ENCODE data around the gene ST3GAL4. TPM values are rescaled to one million over a fixed set of nuclear protein-coding genes. Genes with fewer than 3 reads are reported as not detected.
"Not testable (repeated sequence)": the region's sequence is repeated elsewhere in the genome, so short reads cannot be mapped to it uniquely, and the experiment has no call there.

ST3GAL4 gene
- total RNA-seq, 1 donor from 2014 or later, result 8.8 TPM

DNA sequence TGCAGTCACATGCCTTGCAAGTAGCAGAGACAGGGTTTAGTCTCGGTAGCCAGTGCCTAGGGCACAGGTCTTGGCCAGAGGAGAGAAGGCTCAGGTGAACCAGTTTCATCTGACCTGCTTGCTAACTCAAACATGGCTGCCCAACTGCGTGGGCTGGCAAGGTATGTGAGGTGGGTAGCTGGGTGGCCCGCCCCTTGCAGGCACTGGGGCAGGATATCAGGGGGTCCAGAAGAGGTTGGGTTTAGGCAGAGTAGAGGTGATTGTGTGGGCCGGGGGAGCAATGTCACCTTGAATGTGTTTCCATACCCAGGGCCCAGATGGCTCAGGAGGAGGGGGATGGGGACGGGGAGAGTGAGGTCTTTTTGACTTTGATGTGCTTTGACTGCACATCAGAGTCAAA is 37.7 kb downstream of the ST3GAL4 start:
- H3K4me3 Mint-ChIP-seq (ENCODE audit: low read depth), result no peak overlapping the region
- no peaks in the 10 kb centered on the region for H3K27me3 Mint-ChIP-seq
- H3K4me1 Mint-ChIP-seq (ENCODE audit: low read depth), result no peaks in the 10 kb centered on the region
- no peaks in the 10 kb centered on the region for H3K36me3 Mint-ChIP-seq (ENCODE audit: insufficient read depth)
- no peak overlapping the region for H3K27ac Mint-ChIP-seq
- TF ChIP-seq CTCF (IDR thresholded peaks at IDR 0.05; ENCODE audit: unreplicated experiment), result no peak
- no peaks in the 10 kb centered on the region for H3K9me3 Mint-ChIP-seq (ENCODE audit: low read depth)
- no peak for DNase-seq (ENCODE audit: low spot score, unreplicated experiment)

- no peak for DNase-seq (ENCODE audit: low spot score, unreplicated experiment)
- H3K4me1 Mint-ChIP-seq (ENCODE audit: low read depth), result no peaks in the 10 kb centered on the region
- no peaks in the 10 kb centered on the region for H3K36me3 Mint-ChIP-seq (ENCODE audit: insufficient read depth)
- no peaks in the 10 kb centered on the region for H3K9me3 Mint-ChIP-seq (ENCODE audit: low read depth)
- H3K27me3 Mint-ChIP-seq, result no peaks in the 10 kb centered on the region
- no peak for TF ChIP-seq CTCF (IDR thresholded peaks at IDR 0.05; ENCODE audit: unreplicated experiment)
- no peak overlapping the region for H3K4me3 Mint-ChIP-seq (ENCODE audit: low read depth)
- no peak overlapping the region for H3K27ac Mint-ChIP-seq
Measured at GRCh38 chr11:126394036-126394435, 38.5 kb downstream of the ST3GAL4 start.

DNA sequence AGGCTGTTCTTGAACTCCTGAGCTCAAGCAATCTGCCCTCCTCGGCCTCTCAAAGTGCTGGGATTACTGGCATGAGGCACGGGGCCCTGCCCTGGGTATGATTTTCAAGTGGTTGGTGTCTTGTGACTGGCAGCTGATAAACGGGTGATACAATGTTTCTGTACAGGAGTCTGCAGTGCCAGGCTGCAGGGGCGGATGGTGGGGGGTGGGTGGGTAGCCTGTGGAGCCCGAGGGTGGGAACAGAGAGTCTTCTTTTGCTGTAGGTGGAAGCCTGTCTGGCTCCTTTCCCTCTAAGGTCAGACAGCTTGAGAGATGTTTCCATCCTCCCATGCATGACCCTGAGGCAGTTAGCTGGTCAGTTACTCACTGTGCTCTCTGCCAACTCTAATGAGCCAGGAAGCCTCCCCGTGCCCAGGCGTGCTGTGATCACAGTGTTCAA is 39.2 kb downstream of the ST3GAL4 start:
- not testable (repeated sequence) for H3K4me3 Mint-ChIP-seq (ENCODE audit: low read depth); H3K27me3 Mint-ChIP-seq; H3K9me3 Mint-ChIP-seq (ENCODE audit: low read depth)

GRCh38 chr11:126395784-126396183 is 40.3 kb downstream of the ST3GAL4 start:
- H3K4me1 Mint-ChIP-seq (ENCODE audit: low read depth); H3K9me3 Mint-ChIP-seq (ENCODE audit: low read depth); H3K36me3 Mint-ChIP-seq (ENCODE audit: insufficient read depth); H3K4me3 Mint-ChIP-seq (ENCODE audit: low read depth); H3K27ac Mint-ChIP-seq; DNase-seq (ENCODE audit: low spot score, unreplicated experiment); H3K27me3 Mint-ChIP-seq: not testable (repeated sequence)

More for the DNA sequence above, 39.2 kb downstream of the ST3GAL4 start:
- not testable (repeated sequence) for H3K36me3 Mint-ChIP-seq (ENCODE audit: insufficient read depth); H3K27ac Mint-ChIP-seq; DNase-seq (ENCODE audit: low spot score, unreplicated experiment); H3K4me1 Mint-ChIP-seq (ENCODE audit: low read depth)

GRCh38 chr11:126396266-126396665 is 40.8 kb downstream of the ST3GAL4 start:
- H3K9me3 Mint-ChIP-seq (ENCODE audit: low read depth); H3K36me3 Mint-ChIP-seq (ENCODE audit: insufficient read depth); H3K4me1 Mint-ChIP-seq (ENCODE audit: low read depth); H3K27ac Mint-ChIP-seq; DNase-seq (ENCODE audit: low spot score, unreplicated experiment); H3K4me3 Mint-ChIP-seq (ENCODE audit: low read depth); H3K27me3 Mint-ChIP-seq: not testable (repeated sequence)

DNA sequence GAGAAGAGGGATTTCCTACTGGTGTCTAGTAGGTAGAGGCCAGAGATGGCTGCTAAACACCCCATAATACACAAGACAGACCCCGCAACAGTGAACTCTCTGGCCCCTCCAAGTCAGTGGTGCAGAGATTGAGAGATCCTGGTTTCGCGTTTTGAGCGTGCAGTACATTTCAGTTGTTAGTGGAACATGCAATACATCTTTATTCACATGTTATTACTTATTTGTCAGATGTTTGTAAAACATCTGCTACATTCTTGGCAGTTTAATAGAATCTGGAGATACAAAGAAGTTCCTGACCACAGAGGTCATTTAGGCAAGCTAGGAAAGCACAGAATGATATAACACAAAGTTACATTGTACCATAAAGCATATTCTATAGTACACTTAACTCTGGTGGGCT is 41.5 kb downstream of the ST3GAL4 start:
- Mint-ChIP-seq H3K4me3 (ENCODE audit: low read depth) (no peak overlapping the region), H3K4me1 (ENCODE audit: low read depth) (no peaks in the 10 kb centered on the region), H3K27ac (no peak overlapping the region), H3K27me3 (no peaks in the 10 kb centered on the region), H3K36me3 (ENCODE audit: insufficient read depth) (no peaks in the 10 kb centered on the region), H3K9me3 (ENCODE audit: low read depth) (peaks cover 3% of the 10 kb centered on the region)
- DNase-seq (ENCODE audit: low spot score, unreplicated experiment), result no peak
- TF ChIP-seq CTCF (IDR thresholded peaks at IDR 0.05; ENCODE audit: unreplicated experiment), result no peak

GRCh38 chr11:126398296-126398695 is 42.8 kb downstream of the ST3GAL4 start:
- Mint-ChIP-seq H3K36me3 (ENCODE audit: insufficient read depth) (no peaks in the 10 kb centered on the region), H3K4me1 (ENCODE audit: low read depth) (no peaks in the 10 kb centered on the region), H3K9me3 (ENCODE audit: low read depth) (peaks cover 3% of the 10 kb centered on the region), H3K27ac (no peak overlapping the region), H3K27me3 (no peaks in the 10 kb centered on the region), H3K4me3 (ENCODE audit: low read depth) (no peak overlapping the region)
- TF ChIP-seq CTCF (IDR thresholded peaks at IDR 0.05; ENCODE audit: unreplicated experiment), result no peak
- no peak for DNase-seq (ENCODE audit: low spot score, unreplicated experiment)
